GM19372 (cell line): Measurements from ENCODE around the gene NISCH.

Experiments
- ATAC-seq: cut with Tn5 transposase; IDR thresholded peaks from one replicate; pipeline ENCODE4 v1.9.1; 2021; ENCODE audit warnings: mild to moderate bottlenecking, low read depth, moderate library complexity; ENCODE audit not compliant: unreplicated experiment

The NISCH gene

GRCh38 chr3:52487788-52488691 lies 32.6 kb downstream of the NISCH start:
- no peak for ATAC-seq

- ATAC-seq = no peak
Measured at GRCh38 chr3:52488746-52489145, 33.3 kb downstream of the NISCH start.

- no peak for ATAC-seq
Measured at GRCh38 chr3:52489453-52489852, 34.0 kb downstream of the NISCH start.

GRCh38 chr3:52490035-52490938 lies 34.9 kb downstream of the NISCH start:
- no peak for ATAC-seq

- ATAC-seq = no peak
Measured at GRCh38 chr3:52490939-52491526, 35.6 kb downstream of the NISCH start.

- ATAC-seq = no peak
Measured at GRCh38 chr3:52492059-52492458, 36.7 kb downstream of the NISCH start.

GRCh38 chr3:52493232-52494017 lies 38.0 kb downstream of the NISCH start:
- no peak for ATAC-seq

GRCh38 chr3:52494445-52494844 lies 39.0 kb downstream of the NISCH start:
- ATAC-seq = no peak

- no peak for ATAC-seq
Measured at GRCh38 chr3:52494886-52495495, 39.6 kb downstream of the NISCH start, which contains the start of gene STAB1. STAB1 (plus strand) TSS chr3:52495338; CDS start chr3:52495414, 76 bp downstream.

GRCh38 chr3:52495777-52496602 lies 40.6 kb downstream of the NISCH start:
- ATAC-seq = no peak

- no peak for ATAC-seq
Measured at GRCh38 chr3:52498137-52499054, 43.0 kb downstream of the NISCH start.

- ATAC-seq = no peak
Measured at GRCh38 chr3:52501046-52501445, 45.6 kb downstream of the NISCH start.

GRCh38 chr3:52502001-52502400 lies 46.6 kb downstream of the NISCH start:
- no peak for ATAC-seq

- no peak for ATAC-seq
Measured at GRCh38 chr3:52502808-52503350, 47.5 kb downstream of the NISCH start.

GRCh38 chr3:52503788-52504424 lies 48.5 kb downstream of the NISCH start:
- ATAC-seq = no peak

- no peak for ATAC-seq
Measured at GRCh38 chr3:52504977-52505376, 49.6 kb downstream of the NISCH start.
